Activated CD8-positive, alpha-beta memory T cell treated with anti-CD3 and anti-CD28 coated beads, Interleukin-2, amount 50 U/mL, for 24 hours (primary cell): ENCODE data around the gene GANAB.
"Not testable (repeated sequence)": the region's sequence is repeated elsewhere in the genome, so short reads cannot be mapped to it uniquely, and the experiment has no call there.

Experiments used
- DNase-seq: peaks from one replicate; pipeline ENCODE4 v3.0.0-alpha.2; 2020; ENCODE audit errors: extremely low read depth

Gene GANAB

DNA sequence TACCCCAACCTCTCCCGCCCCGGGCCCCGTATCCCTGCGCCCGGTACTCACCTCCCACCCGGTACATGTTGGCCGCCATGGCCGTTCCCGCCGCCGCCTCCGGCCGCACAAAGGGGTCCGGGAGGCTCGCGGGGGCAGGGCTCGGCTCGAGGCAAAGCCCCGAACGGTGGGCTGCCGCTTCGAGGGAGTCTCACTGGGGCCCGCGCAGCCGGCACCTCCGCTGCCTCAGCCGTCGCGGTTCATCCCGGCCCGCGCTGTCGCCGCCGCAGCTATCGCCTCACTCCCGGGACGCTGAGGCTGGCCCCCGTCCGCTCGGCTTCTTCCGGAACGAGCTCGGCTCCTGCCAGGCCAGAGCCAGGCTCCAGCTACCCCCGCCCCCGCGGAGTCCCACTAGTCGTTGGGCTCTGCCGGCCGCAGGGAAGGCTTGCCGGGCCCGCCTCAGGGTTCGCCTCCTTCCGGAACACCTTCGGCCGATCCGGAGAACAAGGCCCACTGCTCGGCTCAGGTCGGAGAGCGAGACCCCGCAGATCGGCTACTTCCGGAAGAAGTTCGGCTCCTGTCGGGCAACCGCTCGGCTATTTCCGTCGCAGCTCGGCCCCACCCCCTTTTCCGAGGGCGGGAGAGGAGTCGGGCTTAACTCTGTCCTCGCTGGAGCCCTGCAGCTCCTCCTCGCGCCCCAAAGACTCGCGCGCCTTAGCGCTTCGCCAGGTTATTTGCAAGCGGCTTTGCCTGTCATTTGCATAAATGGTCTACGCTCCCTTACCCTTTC lies 44.9 kb downstream of the GANAB start, which contains the start of gene MTA2:
TSS of gene MTA2 (minus strand) at position 494 of the 769 bp plus-strand sequence. CDS start at position 79, 415 bp downstream.
- peak; percentile 99 for DNase-seq

DNA sequence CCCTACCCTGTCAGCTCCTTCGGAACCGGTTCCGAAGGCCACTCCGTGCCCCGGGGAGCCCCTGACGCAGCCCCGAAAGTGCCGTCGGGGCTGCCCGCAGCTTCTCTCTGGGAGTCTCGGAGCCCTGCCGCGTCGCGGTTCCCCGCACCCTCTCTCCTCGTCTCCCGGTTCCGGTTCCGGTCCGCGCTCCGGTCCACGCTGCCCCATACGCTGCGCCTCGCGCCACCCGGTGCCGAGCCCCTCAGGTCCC lies 45.4 kb downstream of the GANAB start:
- DNase-seq: no peak

- no peak for DNase-seq
These were observed 45.9 kb downstream of the GANAB start for GRCh38 chr11:62600367-62601121.

- no peak for DNase-seq
These were observed 46.5 kb downstream of the GANAB start for GRCh38 chr11:62599901-62600300.

DNA sequence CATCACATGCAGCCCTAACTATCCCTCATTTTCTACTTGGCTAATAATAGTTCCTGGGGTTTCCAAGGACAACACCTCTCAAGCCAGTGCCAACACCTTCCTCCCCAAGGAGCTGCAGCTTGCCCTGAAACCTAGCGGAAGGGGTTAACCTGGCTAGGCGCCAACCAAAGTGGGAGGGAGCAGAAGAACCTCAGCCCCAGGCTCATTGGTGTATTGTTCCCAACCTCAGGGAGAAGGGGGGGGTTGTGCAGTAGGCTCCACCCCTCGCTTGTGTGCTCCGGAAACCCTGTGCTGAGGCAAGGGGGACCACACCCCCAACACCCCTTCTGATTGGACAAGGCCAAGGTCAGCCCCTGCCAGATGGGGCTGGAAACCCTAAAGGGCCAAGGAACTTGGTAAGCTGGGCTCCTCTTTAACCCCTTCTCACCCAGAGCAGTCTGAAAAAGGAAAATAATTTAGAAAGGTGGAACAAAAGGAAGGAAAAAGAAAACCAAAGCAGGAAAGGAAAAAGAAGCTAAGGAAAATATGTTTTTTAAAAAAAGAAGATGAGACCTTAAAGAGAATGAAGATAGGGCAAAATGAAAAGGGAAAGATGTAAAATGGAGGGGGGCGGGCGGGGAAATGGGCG lies 47.2 kb downstream of the GANAB start:
- DNase-seq: peak; percentile 94

DNA sequence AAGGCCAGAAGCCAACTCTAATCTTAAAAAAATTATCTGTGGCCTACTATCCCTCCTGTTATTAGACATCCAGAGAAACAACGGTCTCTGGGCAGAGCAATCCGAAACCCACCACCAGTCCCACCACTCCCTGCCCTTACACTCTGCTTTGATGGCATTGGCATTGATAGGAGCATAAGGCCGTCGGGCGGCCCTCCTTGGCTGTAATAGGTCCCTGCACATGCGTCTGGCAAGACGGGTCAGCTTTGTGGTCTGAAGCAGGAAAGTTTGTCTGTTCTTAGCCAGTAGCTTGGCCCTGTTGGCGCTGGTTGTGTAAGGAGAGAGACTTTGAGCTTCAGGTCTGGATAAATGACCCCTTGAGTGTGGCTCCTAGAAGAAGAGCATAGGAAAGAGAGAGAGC lies 51.3 kb downstream of the GANAB start:
- no peak for DNase-seq

GRCh38 chr11:62593434-62594044 lies 52.9 kb downstream of the GANAB start:
- no peak for DNase-seq

DNA sequence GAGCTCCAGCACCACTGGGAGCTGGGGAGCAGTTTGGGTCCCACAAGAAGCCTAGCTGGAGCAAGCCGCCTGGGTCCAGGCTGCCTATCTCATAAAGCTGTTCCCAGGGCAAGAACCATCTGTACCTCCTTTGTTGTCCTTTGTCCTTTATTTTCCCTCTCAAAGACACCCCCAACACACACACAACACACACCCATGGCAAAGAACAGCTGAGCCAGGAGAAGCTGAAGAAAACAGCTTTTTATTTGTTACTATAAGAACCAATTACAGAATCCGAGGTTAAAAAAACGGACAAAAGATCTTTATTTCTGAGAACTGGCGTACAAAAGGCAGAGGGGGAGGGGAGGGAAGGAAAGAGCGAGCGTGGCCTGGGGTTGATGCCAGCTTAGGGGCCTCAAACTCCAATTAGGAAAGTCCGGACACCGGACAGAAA lies 53.4 kb downstream of the GANAB start:
- no peak for DNase-seq

DNA sequence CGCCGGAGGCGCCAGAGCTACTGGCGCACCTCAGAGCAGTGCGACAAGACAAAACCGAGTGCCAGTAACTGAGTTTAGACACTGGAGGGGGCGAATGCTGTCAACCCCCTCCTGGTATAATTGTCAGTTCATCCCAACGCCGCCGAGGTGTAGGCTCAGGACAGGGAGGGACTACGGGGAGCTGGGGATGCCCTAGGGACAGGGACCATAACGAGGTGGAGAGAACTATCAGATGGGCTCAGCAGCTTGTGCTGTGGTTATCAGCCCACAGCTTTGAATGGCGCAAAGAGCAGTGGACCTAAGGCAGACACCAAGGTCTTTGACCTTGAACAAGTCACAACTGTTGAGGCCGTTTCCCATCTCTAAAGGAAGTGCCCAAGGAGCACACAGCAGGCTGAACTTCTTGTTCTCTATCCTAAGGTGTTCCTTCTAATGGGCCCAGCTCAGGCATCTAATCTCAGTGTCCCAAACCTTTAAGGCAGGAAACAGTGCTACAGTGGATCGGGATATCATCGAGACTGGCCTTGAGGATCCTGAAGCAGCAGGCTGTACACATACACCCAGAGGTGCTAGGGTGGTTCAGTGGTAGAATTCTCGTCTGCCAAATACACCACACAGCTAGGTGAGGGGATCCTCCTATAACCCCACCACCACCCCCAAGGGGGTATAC lies 54.1 kb downstream of the GANAB start:
- DNase-seq: no peak

DNA sequence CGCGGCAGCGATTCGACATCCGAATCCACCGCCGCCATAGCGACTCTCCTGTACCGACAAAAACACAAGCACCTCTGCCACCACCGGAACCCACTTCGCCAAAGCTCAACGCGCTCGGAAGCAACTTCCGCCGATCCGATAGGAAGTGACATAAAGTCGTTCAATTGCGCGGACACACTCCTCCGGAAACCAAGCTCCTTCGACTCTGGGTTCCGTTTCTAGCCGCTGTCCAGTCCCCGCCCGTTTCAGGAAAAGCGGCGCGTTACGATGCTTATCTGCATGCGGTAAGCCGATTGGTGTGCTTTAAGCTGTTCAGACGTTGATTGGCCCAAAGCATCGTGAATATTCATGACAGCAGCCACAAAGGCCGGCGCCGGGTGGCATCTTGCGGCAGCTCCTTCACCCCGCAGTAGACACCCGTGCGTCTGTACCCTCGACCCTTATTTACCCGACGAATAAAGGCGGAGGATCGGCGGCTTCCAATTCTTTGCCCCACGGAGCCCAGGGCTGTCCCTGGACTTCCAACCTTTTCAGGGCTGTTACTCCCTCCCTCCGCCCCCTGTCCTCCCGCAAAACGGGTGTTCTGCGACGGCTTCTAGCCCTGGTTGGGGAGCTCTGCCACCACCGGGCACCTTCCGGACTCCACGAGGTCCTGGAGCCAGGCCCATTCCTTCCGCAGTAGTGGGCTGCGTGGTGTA lies 54.8 kb downstream of the GANAB start, which contains the start of gene TUT1:
TSS of gene TUT1 (minus strand) at position 76 of the 698 bp plus-strand sequence. CDS start at position 38, 38 bp downstream.
- DNase-seq: peak; percentile 93

DNA sequence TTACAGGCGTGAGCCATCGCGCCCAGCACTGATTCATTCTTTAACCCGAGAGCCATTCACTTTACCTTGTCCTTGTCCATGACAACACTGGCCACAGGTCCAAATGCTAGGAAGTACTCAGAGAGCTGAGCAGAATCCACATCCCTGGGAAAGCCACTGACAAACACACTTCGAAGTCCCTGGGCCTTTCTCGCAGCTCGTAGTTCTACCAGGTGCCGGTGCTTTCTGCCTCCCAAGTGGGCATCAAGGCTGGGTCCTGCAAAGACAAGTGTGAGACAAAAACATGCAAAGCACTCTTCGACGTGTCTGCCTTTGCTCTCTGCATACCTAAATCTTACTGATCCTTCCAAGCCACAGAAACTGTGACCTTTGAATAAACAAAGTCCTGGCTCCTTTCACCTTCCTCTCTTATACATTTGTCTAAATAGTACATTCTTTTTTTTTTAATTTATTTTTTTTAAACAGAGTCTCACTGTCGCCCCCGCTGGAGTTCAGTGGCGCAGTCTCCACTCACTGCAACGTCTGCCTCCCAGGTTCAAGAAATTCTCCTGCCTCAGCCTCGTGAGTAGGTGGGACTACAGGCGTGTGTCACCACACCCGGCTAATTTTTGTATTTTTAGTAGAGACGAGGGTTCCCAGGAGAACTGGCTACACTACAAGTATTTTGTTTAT lies 57.3 kb downstream of the GANAB start:
- DNase-seq: no peak

DNA sequence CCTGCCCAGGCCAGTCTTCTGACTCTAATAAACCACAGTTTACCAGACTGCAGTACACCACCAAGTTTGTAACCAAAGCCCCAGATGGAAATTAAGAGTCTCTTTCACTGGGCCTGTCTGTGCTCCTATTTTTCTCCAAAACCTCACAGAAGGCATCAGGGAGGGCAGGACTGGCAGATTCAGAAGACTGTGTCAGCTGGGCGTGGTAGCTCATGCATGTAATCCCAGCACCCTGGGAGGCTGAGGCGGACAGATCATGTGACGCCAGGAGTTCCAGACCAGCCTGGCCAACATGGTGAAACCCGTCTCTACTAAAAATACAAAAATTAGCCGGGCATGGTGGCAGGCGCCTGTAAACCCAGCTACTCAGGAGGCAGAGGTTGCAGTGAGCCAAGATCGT lies 61.1 kb downstream of the GANAB start:
- DNase-seq: not testable (repeated sequence)

DNA sequence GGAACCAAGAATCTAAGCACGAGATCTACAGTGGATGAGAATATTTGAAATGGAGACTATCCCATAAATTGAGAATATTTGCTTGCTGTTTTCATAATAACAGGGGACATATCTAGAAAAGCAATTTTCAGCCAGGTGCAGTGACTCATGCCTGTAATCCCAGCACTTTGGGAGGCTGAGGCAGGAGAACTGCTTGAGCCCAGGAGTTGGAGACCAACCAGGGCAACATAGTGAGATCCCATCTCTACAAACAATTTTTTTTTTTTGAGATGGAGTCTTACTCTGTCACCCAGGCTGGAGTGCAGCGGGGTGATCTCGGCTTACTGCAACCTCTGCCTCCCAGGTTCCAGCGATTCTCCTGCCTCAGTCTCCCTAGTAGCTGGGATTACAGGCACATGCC lies 64.7 kb downstream of the GANAB start:
- DNase-seq: not testable (repeated sequence)

DNA sequence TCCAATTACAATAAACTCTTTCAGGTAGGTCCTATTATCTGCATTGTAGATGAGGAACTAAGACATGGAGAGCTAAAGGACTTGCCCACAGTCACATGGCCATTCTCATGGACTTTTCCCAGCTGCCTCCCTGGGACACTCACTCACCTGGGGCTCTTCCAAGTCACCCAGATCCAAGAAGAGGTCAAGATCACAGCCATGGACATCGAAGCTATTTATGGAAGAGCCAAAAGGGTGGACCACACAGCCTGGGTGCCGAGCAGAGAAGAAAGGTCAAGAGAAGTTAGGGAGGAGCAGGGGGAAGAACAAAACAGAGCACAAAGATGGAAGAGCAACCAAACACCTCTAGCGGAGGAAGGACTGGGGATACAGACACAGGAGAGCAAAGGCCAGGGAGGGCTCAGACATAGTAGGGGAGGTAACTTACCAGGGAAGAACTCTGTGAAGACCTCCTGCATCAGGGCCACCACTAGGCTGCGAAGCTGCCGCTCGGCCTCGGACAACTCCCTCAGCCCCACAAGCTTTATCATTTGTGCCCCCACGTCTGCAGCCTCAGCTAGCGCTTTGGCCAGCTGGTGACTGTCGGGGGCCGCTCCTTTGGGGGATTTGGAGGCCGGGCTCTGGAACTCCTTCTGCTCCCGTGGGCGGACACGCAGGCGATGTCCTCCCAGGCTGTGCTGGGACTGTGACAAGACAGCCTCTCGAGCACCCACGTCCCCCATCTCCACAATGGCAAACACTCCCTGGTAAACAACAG lies 65.3 kb downstream of the GANAB start:
- no peak for DNase-seq

DNA sequence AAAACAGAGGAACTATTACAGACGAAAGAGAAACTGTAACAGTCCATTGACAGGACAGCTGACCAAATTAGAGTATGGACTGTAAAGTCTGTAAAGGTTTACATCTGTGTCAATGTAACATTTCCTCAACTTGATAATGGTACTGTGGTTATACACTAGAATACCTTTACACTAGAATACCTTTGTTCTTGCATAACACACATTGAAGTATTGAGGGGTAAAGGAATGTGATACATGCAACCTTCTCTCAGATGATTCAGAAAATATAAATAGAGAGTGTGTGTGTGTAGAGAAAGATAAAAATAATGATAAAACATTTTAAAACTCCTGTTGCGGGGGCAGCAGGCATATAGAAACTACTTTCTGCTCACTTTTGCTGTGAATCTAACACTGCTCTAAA lies 67.2 kb downstream of the GANAB start:
- no peak for DNase-seq

DNA sequence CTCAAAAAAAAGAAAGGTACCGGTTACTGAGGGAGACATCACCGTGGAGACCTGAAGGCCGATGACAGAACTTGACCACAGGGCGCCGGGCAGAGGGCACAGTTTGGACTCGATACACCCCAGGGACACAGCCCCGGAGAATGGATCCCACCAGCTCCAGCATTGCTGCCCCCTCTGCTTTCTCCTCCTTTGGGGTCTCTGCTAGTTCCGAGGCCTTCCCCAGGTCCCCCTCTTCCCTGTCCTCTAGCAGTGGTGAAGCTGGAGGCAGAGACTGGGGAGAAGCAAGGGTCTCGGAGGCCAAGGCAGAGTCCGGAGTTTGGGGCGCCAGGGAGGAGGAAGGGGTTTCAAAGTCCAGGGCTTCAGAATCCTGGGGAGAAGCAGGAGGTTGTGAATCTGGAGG lies 67.9 kb downstream of the GANAB start:
- DNase-seq: no peak

GRCh38 chr11:62577046-62577714 lies 69.2 kb downstream of the GANAB start:
- DNase-seq: no peak

GRCh38 chr11:62575837-62576236 lies 70.6 kb downstream of the GANAB start:
- DNase-seq: no peak

- DNase-seq: no peak
These were observed 71.3 kb downstream of the GANAB start for GRCh38 chr11:62575156-62575555.
